ENCODE measurements around the gene ATP2B2.

ATP2B2 gene

GRCh38 chr3:10288575-10288960 is 216.8 kb downstream of the ATP2B2 start:
- Histone ChIP-seq H3K4me3 (ENCODE audit: insufficient read depth, low read depth, low read length, poor library complexity, severe bottlenecking) (no peak overlapping the region), H3K27me3 (replicated peaks; ENCODE audit: control insufficient read depth, insufficient read depth, low read length, poor library complexity, severe bottlenecking) (no peaks in the 10 kb centered on the region), H3K36me3 (ENCODE audit: control insufficient read depth, insufficient read depth, low read length) (peaks cover 25% of the 10 kb centered on the region), H3K4me1 (ENCODE audit: control insufficient read depth, insufficient read depth, low read length, poor library complexity, severe bottlenecking) (peaks cover 16% of the 10 kb centered on the region), H3K9me3 (ENCODE audit: control insufficient read depth, low read length) (no peaks in the 10 kb centered on the region), H3K27ac (ENCODE audit: insufficient read depth, low read length, poor library complexity, severe bottlenecking) (no peak overlapping the region)
- DNase-seq = no peak

DNA sequence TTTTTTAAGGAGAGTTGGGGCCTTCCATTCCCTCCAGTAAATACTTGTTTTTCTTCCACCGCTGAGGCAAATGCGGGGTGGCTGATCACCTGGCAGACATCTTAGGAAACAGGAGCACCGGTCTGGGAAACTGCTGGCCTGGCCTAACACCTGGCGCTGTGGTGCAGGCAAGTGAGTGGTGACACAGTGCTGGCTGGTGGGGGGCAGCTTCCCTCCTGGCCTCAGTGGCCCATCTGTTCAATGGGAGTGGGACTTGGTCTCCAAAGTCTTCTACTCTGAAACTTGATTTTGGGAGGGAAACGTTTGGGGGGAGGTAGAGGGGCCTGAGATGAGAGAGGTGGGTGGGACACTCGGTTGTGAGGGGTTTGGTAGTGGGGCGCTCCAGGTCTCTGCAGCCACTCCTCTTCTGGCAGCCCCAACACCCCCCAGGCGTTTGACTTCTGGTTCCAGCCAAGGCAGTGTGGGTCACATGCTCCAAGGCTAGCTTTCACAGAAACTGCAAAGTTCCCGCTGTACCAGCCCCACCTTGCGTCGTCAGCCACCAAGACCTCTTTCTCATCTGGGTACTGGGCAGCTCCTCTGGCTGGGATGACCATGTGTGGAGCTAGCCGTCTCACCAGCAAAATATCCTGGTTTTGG is 217.3 kb downstream of the ATP2B2 start:
- Histone ChIP-seq H3K4me1 (ENCODE audit: control insufficient read depth, insufficient read depth, low read length, poor library complexity, severe bottlenecking) (peaks cover 19% of the 10 kb centered on the region), H3K4me3 (ENCODE audit: insufficient read depth, low read depth, low read length, poor library complexity, severe bottlenecking) (no peak overlapping the region), H3K27me3 (replicated peaks; ENCODE audit: control insufficient read depth, insufficient read depth, low read length, poor library complexity, severe bottlenecking) (no peaks in the 10 kb centered on the region), H3K9me3 (ENCODE audit: control insufficient read depth, low read length) (no peaks in the 10 kb centered on the region), H3K27ac (ENCODE audit: insufficient read depth, low read length, poor library complexity, severe bottlenecking) (no peak overlapping the region), H3K36me3 (ENCODE audit: control insufficient read depth, insufficient read depth, low read length) (peaks cover 28% of the 10 kb centered on the region)
- no peak for DNase-seq

- H3K27ac ChIP-seq (ENCODE audit: insufficient read depth, low read length, poor library complexity, severe bottlenecking) = no peak overlapping the region
- no peak for DNase-seq
- H3K36me3 ChIP-seq (ENCODE audit: control insufficient read depth, insufficient read depth, low read length) = peaks cover 36% of the 10 kb centered on the region
These were observed 218.6 kb downstream of the ATP2B2 start for GRCh38 chr3:10286596-10287295.

DNA sequence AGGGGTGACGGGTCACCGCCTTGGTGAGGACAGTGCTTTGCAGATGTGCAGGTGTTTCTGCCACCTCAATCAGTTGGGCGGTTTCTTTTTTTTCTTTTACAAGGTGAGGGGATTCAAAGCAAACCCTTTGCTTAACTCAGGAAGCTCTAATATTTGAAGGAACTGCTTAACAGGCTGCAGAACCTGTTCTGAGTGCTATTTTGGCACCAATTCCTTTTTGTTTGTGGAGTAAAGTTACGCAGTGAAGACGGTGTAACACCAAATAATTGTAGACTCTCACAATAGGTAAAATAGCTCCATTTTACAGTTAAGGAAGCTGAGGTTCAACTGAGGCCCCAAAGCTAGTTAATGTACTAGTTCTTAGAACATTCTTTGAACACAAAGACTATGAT is 219.3 kb downstream of the ATP2B2 start:
- H3K4me1 ChIP-seq (ENCODE audit: control insufficient read depth, insufficient read depth, low read length, poor library complexity, severe bottlenecking) = peaks cover 19% of the 10 kb centered on the region
- H3K9me3 ChIP-seq (ENCODE audit: control insufficient read depth, low read length) = no peaks in the 10 kb centered on the region
- no peak for DNase-seq
- H3K4me3 ChIP-seq (ENCODE audit: insufficient read depth, low read depth, low read length, poor library complexity, severe bottlenecking) = no peak overlapping the region
- no peaks in the 10 kb centered on the region for H3K27me3 ChIP-seq (replicated peaks; ENCODE audit: control insufficient read depth, insufficient read depth, low read length, poor library complexity, severe bottlenecking)
- H3K36me3 ChIP-seq (ENCODE audit: control insufficient read depth, insufficient read depth, low read length) = peaks cover 41% of the 10 kb centered on the region
- H3K27ac ChIP-seq (ENCODE audit: insufficient read depth, low read length, poor library complexity, severe bottlenecking) = no peak overlapping the region

More at GRCh38 chr3:10286596-10287295, 218.6 kb downstream of the ATP2B2 start:
- Histone ChIP-seq H3K9me3 (ENCODE audit: control insufficient read depth, low read length) (no peaks in the 10 kb centered on the region), H3K4me1 (ENCODE audit: control insufficient read depth, insufficient read depth, low read length, poor library complexity, severe bottlenecking) (peaks cover 19% of the 10 kb centered on the region), H3K27me3 (replicated peaks; ENCODE audit: control insufficient read depth, insufficient read depth, low read length, poor library complexity, severe bottlenecking) (no peaks in the 10 kb centered on the region), H3K4me3 (ENCODE audit: insufficient read depth, low read depth, low read length, poor library complexity, severe bottlenecking) (no peak overlapping the region)

DNA sequence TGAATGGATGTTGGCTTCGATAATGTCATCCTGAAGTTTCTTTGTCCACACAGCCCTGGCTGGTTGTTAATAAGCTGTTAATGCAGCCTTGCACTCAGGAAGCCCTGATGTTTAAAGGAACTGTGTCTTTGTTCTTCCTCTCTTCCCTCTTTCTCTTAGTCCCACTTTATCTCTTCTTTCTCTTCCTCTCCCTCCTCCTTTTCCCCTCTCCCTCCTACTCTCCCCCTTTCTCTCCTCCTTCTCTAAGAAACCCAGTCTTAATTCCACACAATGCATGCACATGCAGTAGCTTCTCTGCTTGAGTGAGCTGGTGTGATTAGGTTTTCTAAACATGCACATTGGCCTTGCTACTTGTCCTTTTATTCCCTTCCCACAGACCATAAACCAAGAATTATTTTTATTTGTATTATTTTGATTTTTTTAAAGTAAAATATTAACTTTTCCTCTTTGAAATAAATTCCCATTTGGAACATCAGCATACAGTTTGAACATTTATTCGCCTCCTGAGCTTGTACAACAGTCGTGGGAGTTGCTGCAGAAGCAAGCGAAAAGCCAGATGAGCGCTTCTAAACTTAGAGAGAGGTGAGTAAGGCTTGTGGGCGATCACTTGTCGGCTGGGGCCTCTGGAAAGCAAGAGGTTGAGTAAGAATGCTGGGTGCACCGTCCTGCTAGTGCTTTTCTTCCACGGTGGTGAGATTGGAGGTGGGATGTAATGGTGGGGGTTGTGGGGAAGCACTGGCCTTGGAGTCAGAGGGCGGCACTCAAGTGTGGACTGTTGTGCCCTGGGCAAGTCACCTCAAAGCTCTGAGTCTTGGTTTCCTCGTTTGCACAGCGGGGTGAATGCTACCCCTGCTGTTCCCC is 219.9 kb downstream of the ATP2B2 start:
- peak overlapping the region; percentile 41 for H3K27ac ChIP-seq (ENCODE audit: insufficient read depth, low read length, poor library complexity, severe bottlenecking)
- H3K36me3 ChIP-seq (ENCODE audit: control insufficient read depth, insufficient read depth, low read length) = peaks cover 47% of the 10 kb centered on the region
- H3K9me3 ChIP-seq (ENCODE audit: control insufficient read depth, low read length) = no peaks in the 10 kb centered on the region
- no peak overlapping the region for H3K4me3 ChIP-seq (ENCODE audit: insufficient read depth, low read depth, low read length, poor library complexity, severe bottlenecking)
- peaks cover 19% of the 10 kb centered on the region for H3K4me1 ChIP-seq (ENCODE audit: control insufficient read depth, insufficient read depth, low read length, poor library complexity, severe bottlenecking)
- DNase-seq = no peak
- no peaks in the 10 kb centered on the region for H3K27me3 ChIP-seq (replicated peaks; ENCODE audit: control insufficient read depth, insufficient read depth, low read length, poor library complexity, severe bottlenecking)

DNA sequence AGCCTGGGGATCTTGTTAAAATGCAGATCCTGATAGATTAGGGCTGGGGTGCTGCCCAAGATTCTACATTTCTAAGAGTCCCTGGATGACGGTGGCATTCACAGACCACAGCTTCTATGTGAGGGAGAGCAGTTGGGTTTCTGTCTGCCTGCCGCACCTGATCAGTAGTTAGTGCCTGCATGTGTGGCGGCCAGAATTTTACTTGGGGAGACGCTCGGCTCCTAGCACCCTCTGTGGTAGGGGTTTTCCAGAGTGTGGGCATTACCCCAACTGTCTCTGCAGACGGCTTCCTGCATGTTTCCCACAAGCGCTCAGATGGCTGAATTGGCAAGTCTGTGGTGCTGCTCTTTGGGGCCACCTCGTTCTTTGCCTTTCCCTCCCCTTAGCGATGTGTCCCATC is 220.9 kb downstream of the ATP2B2 start:
- H3K27me3 ChIP-seq (replicated peaks; ENCODE audit: control insufficient read depth, insufficient read depth, low read length, poor library complexity, severe bottlenecking) = no peaks in the 10 kb centered on the region
- peaks cover 19% of the 10 kb centered on the region for H3K4me1 ChIP-seq (ENCODE audit: control insufficient read depth, insufficient read depth, low read length, poor library complexity, severe bottlenecking)
- peak overlapping the region; percentile 41 for H3K27ac ChIP-seq (ENCODE audit: insufficient read depth, low read length, poor library complexity, severe bottlenecking)
- peaks cover 56% of the 10 kb centered on the region for H3K36me3 ChIP-seq (ENCODE audit: control insufficient read depth, insufficient read depth, low read length)
- DNase-seq = peak; percentile 40 to 48 (median 47)
- H3K4me3 ChIP-seq (ENCODE audit: insufficient read depth, low read depth, low read length, poor library complexity, severe bottlenecking) = no peak overlapping the region
- H3K9me3 ChIP-seq (ENCODE audit: control insufficient read depth, low read length) = no peaks in the 10 kb centered on the region

- no peak for DNase-seq
- H3K27ac ChIP-seq (ENCODE audit: insufficient read depth, low read length, poor library complexity, severe bottlenecking) = peak overlapping the region; percentile 41
- H3K36me3 ChIP-seq (ENCODE audit: control insufficient read depth, insufficient read depth, low read length) = peaks cover 56% of the 10 kb centered on the region
These were observed 221.7 kb downstream of the ATP2B2 start for GRCh38 chr3:10283638-10284037.

DNA sequence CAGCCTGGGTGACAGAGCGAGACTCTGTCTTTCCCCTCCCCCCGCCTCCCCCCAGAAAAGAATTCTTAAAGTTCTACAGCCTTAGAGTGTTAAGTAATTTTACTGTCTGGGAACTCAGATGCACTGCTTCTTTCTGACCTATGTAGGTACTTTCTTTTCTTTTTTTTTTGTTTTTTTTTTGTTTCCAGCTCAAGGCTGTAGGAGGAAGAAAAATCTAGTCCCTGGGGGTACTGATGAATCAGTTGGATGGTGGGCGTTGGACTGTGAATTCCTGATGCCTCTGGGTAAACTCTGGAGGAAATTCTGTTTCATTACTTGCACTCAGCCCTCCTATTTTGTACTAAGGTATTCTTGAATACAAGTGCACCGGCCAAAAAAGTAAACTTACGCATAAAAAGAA is 223.4 kb downstream of the ATP2B2 start:
- Histone ChIP-seq H3K36me3 (ENCODE audit: control insufficient read depth, insufficient read depth, low read length) (peaks cover 61% of the 10 kb centered on the region), H3K4me3 (ENCODE audit: insufficient read depth, low read depth, low read length, poor library complexity, severe bottlenecking) (no peak overlapping the region), H3K9me3 (ENCODE audit: control insufficient read depth, low read length) (no peaks in the 10 kb centered on the region), H3K27ac (ENCODE audit: insufficient read depth, low read length, poor library complexity, severe bottlenecking) (no peak overlapping the region), H3K27me3 (replicated peaks; ENCODE audit: control insufficient read depth, insufficient read depth, low read length, poor library complexity, severe bottlenecking) (no peaks in the 10 kb centered on the region), H3K4me1 (ENCODE audit: control insufficient read depth, insufficient read depth, low read length, poor library complexity, severe bottlenecking) (peaks cover 23% of the 10 kb centered on the region)
- no peak for DNase-seq

More at GRCh38 chr3:10283638-10284037, 221.7 kb downstream of the ATP2B2 start:
- no peaks in the 10 kb centered on the region for H3K27me3 ChIP-seq (replicated peaks; ENCODE audit: control insufficient read depth, insufficient read depth, low read length, poor library complexity, severe bottlenecking)
- H3K9me3 ChIP-seq (ENCODE audit: control insufficient read depth, low read length) = no peaks in the 10 kb centered on the region
- H3K4me3 ChIP-seq (ENCODE audit: insufficient read depth, low read depth, low read length, poor library complexity, severe bottlenecking) = no peak overlapping the region
- H3K4me1 ChIP-seq (ENCODE audit: control insufficient read depth, insufficient read depth, low read length, poor library complexity, severe bottlenecking) = peaks cover 19% of the 10 kb centered on the region

DNA sequence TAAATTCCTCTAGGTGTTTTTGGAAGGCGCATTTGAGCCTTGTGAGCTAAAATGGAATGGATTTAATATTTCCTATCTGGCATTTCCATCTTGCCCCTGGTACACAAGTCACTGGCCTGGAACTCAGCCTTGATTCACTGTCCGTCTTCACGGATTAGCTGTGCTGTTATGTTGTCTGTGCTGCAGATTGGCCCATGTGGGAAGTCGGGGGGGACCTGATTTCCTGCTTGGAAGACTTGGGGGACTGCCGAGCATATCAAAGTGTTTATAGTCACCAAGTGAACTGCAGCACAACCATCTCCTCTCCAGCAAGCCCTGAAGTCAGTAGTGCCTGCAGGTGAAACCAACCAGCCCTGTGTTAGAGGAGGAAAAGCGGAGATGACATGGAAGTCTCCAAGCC is 224.8 kb downstream of the ATP2B2 start:
- H3K27me3 ChIP-seq (replicated peaks; ENCODE audit: control insufficient read depth, insufficient read depth, low read length, poor library complexity, severe bottlenecking) = no peaks in the 10 kb centered on the region
- no peaks in the 10 kb centered on the region for H3K9me3 ChIP-seq (ENCODE audit: control insufficient read depth, low read length)
- H3K27ac ChIP-seq (ENCODE audit: insufficient read depth, low read length, poor library complexity, severe bottlenecking) = no peak overlapping the region
- H3K4me1 ChIP-seq (ENCODE audit: control insufficient read depth, insufficient read depth, low read length, poor library complexity, severe bottlenecking) = peaks cover 23% of the 10 kb centered on the region
- no peak for DNase-seq
- peaks cover 67% of the 10 kb centered on the region for H3K36me3 ChIP-seq (ENCODE audit: control insufficient read depth, insufficient read depth, low read length)
- H3K4me3 ChIP-seq (ENCODE audit: insufficient read depth, low read depth, low read length, poor library complexity, severe bottlenecking) = no peak overlapping the region

GRCh38 chr3:10280177-10280529 is 225.2 kb downstream of the ATP2B2 start:
- Histone ChIP-seq H3K27me3 (replicated peaks; ENCODE audit: control insufficient read depth, insufficient read depth, low read length, poor library complexity, severe bottlenecking) (no peaks in the 10 kb centered on the region), H3K36me3 (ENCODE audit: control insufficient read depth, insufficient read depth, low read length) (peaks cover 70% of the 10 kb centered on the region), H3K4me3 (ENCODE audit: insufficient read depth, low read depth, low read length, poor library complexity, severe bottlenecking) (no peak overlapping the region), H3K4me1 (ENCODE audit: control insufficient read depth, insufficient read depth, low read length, poor library complexity, severe bottlenecking) (peaks cover 22% of the 10 kb centered on the region), H3K9me3 (ENCODE audit: control insufficient read depth, low read length) (no peaks in the 10 kb centered on the region), H3K27ac (ENCODE audit: insufficient read depth, low read length, poor library complexity, severe bottlenecking) (no peak overlapping the region)
- DNase-seq = no peak

Data from effector memory CD4-positive, alpha-beta T cell (primary cell).